KOPT-K1 (cell line): ENCODE results near the gene SRRM3.
"Not testable (repeated sequence)": the region's sequence is repeated elsewhere in the genome, so short reads cannot be mapped to it uniquely, and the experiment has no call there.

ENCODE experiments used
- H3K27ac ChIP-seq: fragments of 200-600 bp; sonication (generic); 2 replicates; pipeline ENCODE4 v1.5.1; 2016; ENCODE audit warnings: antibody characterized with exemption, mild to moderate bottlenecking, low read depth, low read length; ENCODE audit not compliant: poor library complexity, severe bottlenecking
- H3K36me3 ChIP-seq: fragments of 200-600 bp; sonication (generic); 2 replicates; pipeline ENCODE4 v1.5.1; 2017; ENCODE audit warnings: antibody characterized with exemption, mild to moderate bottlenecking, low read length, moderate library complexity; ENCODE audit not compliant: insufficient read depth
- H3K9me3 ChIP-seq: fragments of 200-600 bp; sonication (generic); 2 replicates; pipeline ENCODE4 v1.5.1; 2017; ENCODE audit warnings: antibody characterized with exemption, low read length, mild to moderate bottlenecking; ENCODE audit not compliant: insufficient read depth, poor library complexity, severe bottlenecking

The SRRM3 gene

GRCh38 chr7:76335417-76335816 lies 133.7 kb downstream of the SRRM3 start:
- H3K27ac ChIP-seq, H3K9me3 ChIP-seq: not testable (repeated sequence)
- H3K36me3 ChIP-seq: peaks cover 97% of the 10 kb centered on the region

- Histone ChIP-seq H3K27ac (no peak overlapping the region), H3K36me3 (peaks cover 99% of the 10 kb centered on the region)
These were observed 134.4 kb downstream of the SRRM3 start for GRCh38 chr7:76336094-76336493.

More at GRCh38 chr7:76336094-76336493, 134.4 kb downstream of the SRRM3 start:
- no peaks in the 10 kb centered on the region for H3K9me3 ChIP-seq
